Measurements from ENCODE around the gene LILRB3. TPM values are rescaled to one million over a fixed set of nuclear protein-coding genes. Genes with fewer than 3 reads are reported as not detected.
"Not testable (repeated sequence)": the region's sequence is repeated elsewhere in the genome, so short reads cannot be mapped to it uniquely, and the experiment has no call there.

The LILRB3 gene
- total RNA-seq, 2 donors from 2014 or later, result 0.43 to 0.47 TPM

GRCh38 chr19:54201172-54201701 is 21.6 kb downstream of the LILRB3 start:
- Mint-ChIP-seq H3K36me3 (peaks cover 40% of the 10 kb centered on the region), H3K27me3 (no peaks in the 10 kb centered on the region)
- no peak for ATAC-seq

DNA sequence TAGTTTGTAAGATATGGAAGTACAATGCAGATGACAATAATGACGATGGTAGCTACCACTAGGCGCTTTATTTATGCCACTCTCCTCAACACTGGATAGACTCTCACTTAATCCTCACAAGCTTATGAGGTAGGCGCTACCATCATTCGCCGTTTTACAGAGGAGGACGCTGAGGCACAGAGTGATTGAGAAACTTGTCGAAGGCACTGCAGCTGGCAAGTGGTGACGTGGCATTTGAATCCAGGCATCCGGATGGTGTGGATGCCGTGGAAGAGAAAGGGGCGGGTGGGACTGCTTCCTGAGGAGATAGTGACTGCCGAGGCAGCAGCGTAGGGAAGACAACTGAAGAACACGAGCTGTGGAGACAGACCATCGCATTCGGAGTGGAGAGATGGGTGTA is 23.4 kb downstream of the LILRB3 start:
- Mint-ChIP-seq H3K27me3 (no peaks in the 10 kb centered on the region), H3K4me3 (peak overlapping the region; percentile 97), H3K4me1 (ENCODE audit: low read depth in 2 of 2) (peaks cover 37 to 39% of the 10 kb centered on the region in 2 donors), H3K27ac (peak overlapping the region; percentile 97 to 98), H3K9me3 (no peaks in the 10 kb centered on the region), H3K36me3 (peaks cover 29% of the 10 kb centered on the region)
- no peak for ATAC-seq
- no peak for DNase-seq (ENCODE audit: low spot score)

More at GRCh38 chr19:54201172-54201701, 21.6 kb downstream of the LILRB3 start:
- Mint-ChIP-seq H3K9me3 (no peaks in the 10 kb centered on the region), H3K27ac (peak overlapping the region; percentile 97 to 98), H3K4me3 (peak overlapping the region; percentile 97), H3K4me1 (ENCODE audit: low read depth in 2 of 2) (peaks cover 47 to 51% of the 10 kb centered on the region in 2 donors)
- DNase-seq (ENCODE audit: low spot score), result no peak

DNA sequence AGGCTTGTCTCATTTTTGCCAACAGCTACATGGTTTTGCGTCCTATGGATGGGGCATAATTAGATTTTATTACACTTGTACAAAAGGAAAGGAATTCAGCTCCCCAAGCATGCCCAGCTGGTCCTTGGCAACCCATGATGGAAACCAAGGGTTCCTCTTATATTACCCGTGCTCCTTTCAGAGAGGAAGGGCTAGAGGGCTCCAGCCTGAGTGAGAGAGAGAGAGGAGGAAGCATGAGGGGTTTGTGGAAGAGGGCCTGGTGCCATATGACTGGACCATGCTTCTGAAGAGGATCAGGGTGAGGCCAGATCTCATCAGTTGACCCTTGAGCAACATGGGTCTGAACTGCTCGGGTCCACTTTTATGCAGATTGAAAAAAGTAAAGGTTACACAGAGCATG is 25.7 kb downstream of the LILRB3 start:
- H3K9me3 Mint-ChIP-seq, result no peaks in the 10 kb centered on the region
- H3K27ac Mint-ChIP-seq, result peak overlapping the region in 1 of 2 donors; percentile 39
- ATAC-seq (no peak), DNase-seq (ENCODE audit: low spot score) (no peak)
- peaks cover 14% of the 10 kb centered on the region for H3K36me3 Mint-ChIP-seq
- no peaks in the 10 kb centered on the region for H3K27me3 Mint-ChIP-seq
- H3K4me1 Mint-ChIP-seq (ENCODE audit: low read depth in 2 of 2), result peaks cover 24 to 28% of the 10 kb centered on the region in 2 donors
- no peak overlapping the region for H3K4me3 Mint-ChIP-seq

DNA sequence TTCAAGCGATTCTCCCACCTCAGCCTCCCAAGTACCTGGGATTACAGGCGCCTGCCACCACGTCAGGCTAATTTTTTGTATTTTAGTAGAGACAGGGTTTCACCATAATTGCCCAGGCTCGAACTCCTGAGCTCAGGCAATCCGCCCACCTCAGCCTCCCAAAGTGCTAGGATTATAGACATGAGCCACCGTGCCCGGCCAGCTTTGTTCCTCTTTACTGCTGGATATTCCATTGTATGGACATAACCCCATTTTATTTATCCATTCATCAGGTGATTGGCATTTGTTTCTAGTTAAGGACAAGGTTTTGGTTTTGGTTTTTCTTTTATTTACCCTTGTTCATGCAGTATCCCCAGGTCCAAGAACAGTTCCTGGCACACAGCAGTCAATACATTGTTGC is 26.3 kb downstream of the LILRB3 start:
- H3K4me1 Mint-ChIP-seq (ENCODE audit: low read depth in 2 of 2), result peaks cover 24 to 28% of the 10 kb centered on the region in 2 donors
- ATAC-seq (no peak), DNase-seq (ENCODE audit: low spot score) (no peak)
- H3K9me3 Mint-ChIP-seq, result no peaks in the 10 kb centered on the region
- no peak overlapping the region for H3K4me3 Mint-ChIP-seq
- H3K27ac Mint-ChIP-seq, result no peak overlapping the region
- H3K27me3 Mint-ChIP-seq, result no peaks in the 10 kb centered on the region
- H3K36me3 Mint-ChIP-seq, result peaks cover 8% of the 10 kb centered on the region

GRCh38 chr19:54194463-54194862 is 28.3 kb downstream of the LILRB3 start:
- not testable (repeated sequence) for ATAC-seq, H3K4me3 Mint-ChIP-seq

DNA sequence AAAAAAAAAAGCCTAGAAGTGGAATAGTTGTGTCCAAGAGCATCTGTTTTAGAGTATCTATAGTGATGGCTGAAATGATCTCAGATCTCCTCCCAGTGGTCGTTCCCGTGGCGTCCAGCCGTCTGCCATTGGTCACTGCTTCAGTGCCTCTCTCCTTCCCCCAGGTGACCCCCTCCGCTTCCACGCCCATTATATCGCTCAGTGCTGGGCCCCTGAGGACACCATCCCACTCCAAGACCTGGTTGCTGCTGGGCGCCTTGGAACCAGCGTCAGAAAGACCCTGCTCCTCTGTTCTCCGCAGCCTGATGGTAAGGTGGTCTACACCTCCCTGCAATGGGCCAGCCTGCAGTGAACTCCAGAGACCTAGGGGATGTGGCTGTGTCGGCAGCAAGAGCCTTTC is 29.8 kb downstream of the LILRB3 start:
- ATAC-seq (no peak), DNase-seq (ENCODE audit: low spot score) (no peak)
- Mint-ChIP-seq H3K4me3 (peak overlapping the region; percentile 87), H3K27ac (peak overlapping the region in 1 of 2 donors; percentile 48), H3K4me1 (ENCODE audit: low read depth in 2 of 2) (peaks cover 10 to 18% of the 10 kb centered on the region in 2 donors), H3K27me3 (no peaks in the 10 kb centered on the region), H3K9me3 (no peaks in the 10 kb centered on the region), H3K36me3 (no peaks in the 10 kb centered on the region)

More at GRCh38 chr19:54194463-54194862, 28.3 kb downstream of the LILRB3 start:
- peaks cover 15 to 19% of the 10 kb centered on the region in 2 donors for H3K4me1 Mint-ChIP-seq (ENCODE audit: low read depth in 2 of 2)
- not testable (repeated sequence) for H3K36me3 Mint-ChIP-seq; H3K27ac Mint-ChIP-seq; H3K27me3 Mint-ChIP-seq; H3K9me3 Mint-ChIP-seq; DNase-seq (ENCODE audit: low spot score)

- no peak for DNase-seq (ENCODE audit: low spot score)
- ATAC-seq, result no peak
- H3K4me1 Mint-ChIP-seq (ENCODE audit: low read depth in 2 of 2), result peaks cover 21 to 29% of the 10 kb centered on the region in 2 donors
- no peaks in the 10 kb centered on the region for H3K36me3 Mint-ChIP-seq
- H3K27me3 Mint-ChIP-seq, result no peaks in the 10 kb centered on the region
- peak overlapping the region; percentile 81 to 93 for H3K27ac Mint-ChIP-seq
- H3K4me3 Mint-ChIP-seq, result peak overlapping the region; percentile 87
- no peaks in the 10 kb centered on the region for H3K9me3 Mint-ChIP-seq
Measured at GRCh38 chr19:54191811-54192453, 30.9 kb downstream of the LILRB3 start.

- H3K9me3 Mint-ChIP-seq, result no peaks in the 10 kb centered on the region
Measured at GRCh38 chr19:54191011-54191810, 31.6 kb downstream of the LILRB3 start, which contains the start of gene TSEN34. TSS of gene TSEN34 (plus strand) at chr19:54191308. CDS start at chr19:54191365, 57 bp downstream.

GRCh38 chr19:54190503-54191010 is 32.2 kb downstream of the LILRB3 start:
- Mint-ChIP-seq H3K9me3 (no peaks in the 10 kb centered on the region), H3K36me3 (no peaks in the 10 kb centered on the region), H3K27ac (peak overlapping the region; percentile 93 to 95), H3K4me1 (ENCODE audit: low read depth in 2 of 2) (peaks cover 23 to 30% of the 10 kb centered on the region in 2 donors), H3K27me3 (no peaks in the 10 kb centered on the region), H3K4me3 (peak overlapping the region; percentile 87)
- DNase-seq (ENCODE audit: low spot score), result peak; percentile 100
- peak; percentile 78 to 83 for ATAC-seq

More at GRCh38 chr19:54191011-54191810, 31.6 kb downstream of the LILRB3 start, which contains the start of gene TSEN34:
- H3K4me3 Mint-ChIP-seq, result peak within 1 kb of the TSS; percentile 87
- H3K27me3 Mint-ChIP-seq, result no peaks in the 10 kb centered on the region
- H3K4me1 Mint-ChIP-seq (ENCODE audit: low read depth in 2 of 2), result peaks cover 23 to 30% of the 10 kb centered on the region in 2 donors
- no peaks in the 10 kb centered on the region for H3K36me3 Mint-ChIP-seq
- peak within 1 kb of the TSS; percentile 93 to 95 for H3K27ac Mint-ChIP-seq
- peak; percentile 93 for DNase-seq (ENCODE audit: low spot score)
- ATAC-seq, result peak; percentile 53 to 63

DNA sequence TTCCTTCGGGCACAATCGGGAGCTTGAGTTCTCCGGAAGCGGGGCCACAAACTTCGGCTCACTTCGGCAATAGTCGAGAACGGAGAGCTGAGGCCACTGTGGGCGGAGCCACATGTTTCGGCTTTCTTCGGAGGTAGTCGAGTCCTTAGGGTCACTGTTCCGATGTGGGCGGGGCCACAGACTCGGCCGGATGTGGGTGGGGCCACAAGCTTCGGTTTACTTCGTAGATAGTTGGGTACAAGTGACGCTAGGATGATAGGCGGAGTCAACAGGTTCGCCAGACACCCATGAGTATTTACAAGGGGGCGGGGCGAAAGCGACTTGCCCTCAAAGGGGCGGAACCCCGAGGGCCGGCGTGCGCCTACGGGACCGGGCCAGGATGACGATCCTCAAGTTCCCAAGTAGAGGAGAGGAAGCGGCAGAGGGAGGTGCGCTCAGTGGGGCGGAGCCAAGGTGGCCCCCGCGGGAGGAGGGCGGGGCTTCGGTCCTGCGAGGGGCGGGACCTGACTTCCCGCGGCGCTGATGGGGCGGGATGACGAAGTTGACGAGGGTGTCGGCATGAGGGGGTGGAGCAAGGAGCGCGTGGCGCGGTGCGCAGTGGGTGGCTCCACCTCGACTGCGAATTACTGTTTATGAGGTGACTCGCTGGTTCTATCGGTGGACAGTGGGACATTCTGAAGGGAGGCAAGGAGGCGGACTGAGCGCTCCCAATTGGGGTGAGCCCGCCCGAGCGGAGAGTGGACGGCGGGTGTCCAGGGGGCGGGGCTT is 32.9 kb downstream of the LILRB3 start:
- H3K36me3 Mint-ChIP-seq, result no peaks in the 10 kb centered on the region
- peaks cover 23 to 30% of the 10 kb centered on the region in 2 donors for H3K4me1 Mint-ChIP-seq (ENCODE audit: low read depth in 2 of 2)
- ATAC-seq (peak; percentile 79 to 84), DNase-seq (ENCODE audit: low spot score) (peak; percentile 100)
- H3K27me3 Mint-ChIP-seq, result no peaks in the 10 kb centered on the region
- H3K27ac Mint-ChIP-seq, result peak overlapping the region; percentile 93 to 95
- peak overlapping the region; percentile 87 for H3K4me3 Mint-ChIP-seq
- H3K9me3 Mint-ChIP-seq, result no peaks in the 10 kb centered on the region

GRCh38 chr19:54189145-54189734 is 33.6 kb downstream of the LILRB3 start, which contains the start of gene MBOAT7:
TSS of gene MBOAT7 (minus strand) at chr19:54189580. CDS start at chr19:54188508, 1,072 bp downstream.
- H3K36me3 Mint-ChIP-seq, result no peaks in the 10 kb centered on the region
- H3K4me1 Mint-ChIP-seq (ENCODE audit: low read depth in 2 of 2), result peaks cover 23 to 30% of the 10 kb centered on the region in 2 donors
- no peaks in the 10 kb centered on the region for H3K9me3 Mint-ChIP-seq
- H3K27me3 Mint-ChIP-seq, result no peaks in the 10 kb centered on the region
- H3K4me3 Mint-ChIP-seq, result peak within 1 kb of the TSS; percentile 87
- no peak for DNase-seq (ENCODE audit: low spot score)
- ATAC-seq, result peak; percentile 1 to 4
- H3K27ac Mint-ChIP-seq, result peak within 1 kb of the TSS; percentile 93 to 95

DNA sequence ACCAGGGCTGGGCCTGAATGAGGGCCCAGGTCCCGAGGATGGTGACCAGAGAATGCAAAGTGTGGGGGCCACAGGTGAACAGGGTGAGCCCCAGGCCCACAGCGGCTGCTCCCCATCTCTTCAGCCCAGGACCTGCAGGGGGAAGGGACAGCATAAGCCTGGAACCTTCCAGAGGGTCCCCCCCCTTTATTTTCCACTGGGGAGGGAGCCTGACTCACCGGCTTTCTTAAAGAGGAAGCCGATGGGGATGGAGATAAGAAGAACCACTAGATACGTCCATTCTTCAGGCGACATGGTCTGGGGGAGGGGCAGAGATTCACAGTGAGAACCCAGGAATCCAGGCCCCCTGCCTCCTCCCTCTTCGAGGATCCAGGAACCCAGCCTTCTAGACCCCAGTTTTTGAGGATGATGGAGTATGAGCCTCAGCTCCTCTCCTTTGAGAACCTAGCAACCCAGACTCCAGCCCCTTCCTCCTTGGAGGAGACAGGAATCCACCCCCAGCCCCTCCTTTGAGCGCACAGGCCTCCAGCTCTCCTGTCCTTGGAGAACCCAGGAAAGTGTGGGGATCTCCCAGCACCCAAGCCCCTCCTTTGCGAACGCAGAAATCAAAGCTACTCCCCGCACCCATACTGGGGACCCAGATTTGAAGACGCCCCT is 34.5 kb downstream of the LILRB3 start:
- no peak for ATAC-seq
- Mint-ChIP-seq H3K4me3 (peak overlapping the region; percentile 87), H3K27me3 (no peaks in the 10 kb centered on the region), H3K36me3 (no peaks in the 10 kb centered on the region), H3K27ac (peak overlapping the region; percentile 73 to 85), H3K4me1 (ENCODE audit: low read depth in 2 of 2) (peaks cover 23 to 29% of the 10 kb centered on the region in 2 donors), H3K9me3 (no peaks in the 10 kb centered on the region)
- DNase-seq (ENCODE audit: low spot score), result no peak

Measured in natural killer cell treated with Interleukin-12 subunit alpha and Interleukin-12 subunit beta and Interleukin-15 and Interleukin-18, amount 100 ng/mL, for 72 hours (primary cell).